Endothelial cell of umbilical vein (primary cell): Measurements from ENCODE around the gene EIF2B2. TPM values are rescaled to one million over a fixed set of nuclear protein-coding genes. Genes with fewer than 3 reads are reported as not detected.

Experiments used
- BruUV-seq: library from RNA; stranded (reverse); fragments of 400-500 nt; replicated peaks from 2 replicates; lab custom pipeline; 2021; lab: Mats Ljungman, UMichigan
- CTCF ChIA-PET: fragments of 300-600, 350-600 bp; sonication (Branson Sonifier 250); formaldehyde crosslinking; loops from one replicate; lab custom pipeline; 2021; ENCODE audit warnings: antibody characterized with exemption, inconsistent platforms; lab: Charles Lee
- POLR2A ChIA-PET: fragments of 300-600, 350-600 bp; sonication (Branson Sonifier 250); formaldehyde crosslinking; loops from one replicate; lab custom pipeline; 2021; ENCODE audit warnings: antibody characterized with exemption, inconsistent platforms; lab: Charles Lee
- DNase-seq: peaks from one replicate; pipeline ENCODE4 v3.0.0-alpha.2; 2011; ENCODE audit warnings: low read depth, low spot score
- FAIRE-seq: peaks from 2 replicates; lab custom pipeline; 2011; peaks lifted over from hg19 to GRCh38; lab: Jason Lieb, UNC
- H2AFZ ChIP-seq: 2 replicates; pipeline ENCODE4 v1.6.0; 2012; ENCODE audit warnings: low read depth, low read length, control low read depth, inconsistent platforms
- H3K27ac ChIP-seq: 2 replicates; pipeline ENCODE4 v1.5.1; 2011; ENCODE audit warnings: low read depth, mild to moderate bottlenecking, control low read depth, low read length, moderate library complexity; ENCODE audit not compliant: insufficient read depth
- H3K27me3 ChIP-seq, 2 experiments: 2 replicates each; pipeline versions ENCODE4 v1.6.0 to v1.6.1; 2011; ENCODE audit warnings: low read length in 2 of 2, mixed read lengths in 1 of 2; ENCODE audit not compliant: control insufficient read depth in 2 of 2, insufficient read depth in 2 of 2
- H3K36me3 ChIP-seq, 2 experiments: 2 replicates in 1 of 2; 3 replicates in 1 of 2; pipeline ENCODE4 v1.5.1; 2011; ENCODE audit warnings: low read length in 2 of 2, mild to moderate bottlenecking in 1 of 2, moderate library complexity in 1 of 2; ENCODE audit not compliant: control insufficient read depth in 2 of 2, insufficient read depth in 2 of 2; ENCODE audit errors: extremely low read depth in 1 of 2
- H3K4me1 ChIP-seq: 3 replicates; pipeline ENCODE4 v1.5.1; 2011; ENCODE audit warnings: mild to moderate bottlenecking, low read length; ENCODE audit not compliant: control insufficient read depth, insufficient read depth; ENCODE audit errors: extremely low read depth
- H3K4me2 ChIP-seq: 2 replicates; pipeline ENCODE4 v1.6.1; 2011; ENCODE audit warnings: low read length, control low read depth, mixed read lengths; ENCODE audit not compliant: insufficient read depth
- H3K4me3 ChIP-seq, 3 experiments: fragments of 200-600 bp in 1 of 3; sonication (generic), shearing (Covaris generic) in 1 of 3; replicated peaks in 1 of 3; 2 replicates each; pipeline ENCODE4 v1.5.1; 2011 to 2016; ENCODE audit warnings: control low read depth in 3 of 3, low read length in 3 of 3, mild to moderate bottlenecking in 2 of 3, inconsistent platforms in 1 of 3, low read depth in 1 of 3, moderate library complexity in 1 of 3; ENCODE audit not compliant: insufficient read depth in 1 of 3
- H3K79me2 ChIP-seq: 2 replicates; pipeline ENCODE4 v1.6.0; 2012; ENCODE audit warnings: low read length, inconsistent platforms; ENCODE audit not compliant: control insufficient read depth, insufficient read depth
- H3K9ac ChIP-seq: replicated peaks from 2 replicates; pipeline ENCODE3; 2011; ENCODE audit warnings: low read length, control low read depth; ENCODE audit not compliant: insufficient read depth; ENCODE audit errors: extremely low read depth
- H3K9me1 ChIP-seq: replicated peaks from 3 replicates; pipeline ENCODE4 v1.6.0; 2011; ENCODE audit warnings: mild to moderate bottlenecking, low read length; ENCODE audit not compliant: control insufficient read depth, insufficient read depth; ENCODE audit errors: extremely low read depth
- H3K9me3 ChIP-seq: replicated peaks from 2 replicates; pipeline ENCODE4 v1.5.1; 2012; ENCODE audit warnings: low read length, inconsistent platforms; ENCODE audit not compliant: control insufficient read depth, insufficient read depth
- H4K20me1 ChIP-seq: replicated peaks from 2 replicates; pipeline ENCODE3; 2011; ENCODE audit warnings: mild to moderate bottlenecking, low read length; ENCODE audit not compliant: control insufficient read depth, insufficient read depth; ENCODE audit errors: extremely low read depth
- FOS ChIP-seq: IDR thresholded peaks from 2 replicates; pipeline ENCODE4 v1.6.1; 2011; ENCODE audit warnings: mild to moderate bottlenecking, low read length, moderate library complexity, borderline replicate concordance; ENCODE audit not compliant: insufficient read depth
- GATA2 ChIP-seq: IDR thresholded peaks from 2 replicates; pipeline ENCODE4 v1.7.0; 2011; ENCODE audit warnings: low read depth, mild to moderate bottlenecking, moderate library complexity, mixed read lengths, low read length; ENCODE audit not compliant: insufficient read length, insufficient read depth
- dilution Hi-C: fragments of 300-500 bp; cut with MboI; formaldehyde crosslinking; loops from one replicate; pipeline ENCODE4 v1.15.0; 2019; ENCODE audit warnings: low sequenced_read_pairs; ENCODE audit not compliant: extremely low pct_ligation_motif_present
- intact Hi-C: fragments of 100-400 bp; cut with micrococcal nuclease; formaldehyde crosslinking; loops from one replicate; pipeline ENCODE4 v1.10.0; 2022
- polyA plus RNA-seq, 4 experiments: library from polyadenylated mRNA; depleted of rRNA in 3 of 4; stranded (reverse) in 3 of 4; unstranded in 1 of 4; fragments of >200 nt; gene quantifications; 2 replicates each; pipeline versions ENCODE4 v1.2.1 to v1.2.3, GENCODE V29; 2011 to 2012; ENCODE audit warnings: missing spikeins in 1 of 4
- small RNA-seq: library from RNA; depleted of rRNA; stranded (forward); fragments of <200 nt; gene quantifications from one replicate; pipeline ENCODE3, GENCODE V24; 2012; ENCODE audit warnings: low replicate concordance, low read depth; ENCODE audit not compliant: insufficient read depth, insufficient read length
- total RNA-seq: library from RNA; stranded (reverse); gene quantifications from 2 replicates; pipeline ENCODE4 v1.2.3, GENCODE V29; 2021

EIF2B2 gene
- total and polyA plus RNA-seq, 2 donors (not counting 3 experiments of a cell fraction or from before 2014, with no cell fraction given): 97.0 to 143 TPM

- intact Hi-C loops (no loop called here), dilution Hi-C loops (no loop called here)
- BruUV-seq: no TSS peak
- peak overlapping the region; percentile 67 for H3K27ac ChIP-seq
- H3K9me1 ChIP-seq: no peaks in the 10 kb centered on the region
- H3K27me3 ChIP-seq: no peaks in the 10 kb centered on the region
- CTCF ChIA-PET: no interaction called here
- H3K36me3 ChIP-seq: no peaks in the 10 kb centered on the region
- DNase-seq (no peak), FAIRE-seq (no peak)
- no peaks in the 10 kb centered on the region for H3K9me3 ChIP-seq
- peaks cover 27% of the 10 kb centered on the region for H3K4me1 ChIP-seq
- H2AFZ ChIP-seq: no peak overlapping the region
- peak overlapping the region; percentile 1 for H3K9ac ChIP-seq
- H3K79me2 ChIP-seq: peaks cover 38% of the 10 kb centered on the region
- POLR2A ChIA-PET: no interaction called here
- H4K20me1 ChIP-seq: no peaks in the 10 kb centered on the region
- no peak overlapping the region for H3K4me3 ChIP-seq
- TF ChIP-seq FOS: no peak
- TF ChIP-seq GATA2: no peak
- H3K4me2 ChIP-seq: peak overlapping the region; percentile 49
These were observed 57.7 kb downstream of the EIF2B2 start for GRCh38 chr14:75060420-75060819.

Small RNA genes within 50 kb of the gene (small RNA-seq; reads per million reads assigned to genes)
- not detected for gene RNU6-689P

Other genes starting within 250 kb of the EIF2B2 start
- gene YLPM1, start 239.6 kb upstream of the EIF2B2 start, total RNA-seq: 81.0 and 85.7 TPM in 2 replicates
- gene YLPM1, start 239.6 kb upstream of the EIF2B2 start, polyA plus RNA-seq: 11.4 and 14.9 TPM in 2 replicates
- gene PROX2, start 126.8 kb upstream of the EIF2B2 start, total RNA-seq: not detected in 2 replicates
- gene PROX2, start 126.8 kb upstream of the EIF2B2 start, polyA plus RNA-seq: 0.01 TPM in 1 of 2 replicates, not detected in the other
- gene DLST, start 121.0 kb upstream of the EIF2B2 start, total RNA-seq: 105 and 110 TPM in 2 replicates
- 91.0 and 98.4 TPM in 2 replicates for gene DLST, start 121.0 kb upstream of the EIF2B2 start, polyA plus RNA-seq
- gene RPS6KL1, start 79.7 kb upstream of the EIF2B2 start, total RNA-seq: 23.8 and 25.6 TPM in 2 replicates
- 10.2 TPM in 2 replicates for gene RPS6KL1, start 79.7 kb upstream of the EIF2B2 start, polyA plus RNA-seq
- 206 and 254 TPM in 2 replicates for gene PGF, start 47.3 kb upstream of the EIF2B2 start, total RNA-seq
- 89.0 and 102 TPM in 2 replicates for gene PGF, start 47.3 kb upstream of the EIF2B2 start, polyA plus RNA-seq
- gene MLH3, start 48.5 kb downstream of the EIF2B2 start, total RNA-seq: 14.6 and 16.5 TPM in 2 replicates
- gene MLH3, start 48.5 kb downstream of the EIF2B2 start, polyA plus RNA-seq: 4.6 and 4.8 TPM in 2 replicates
- 34.2 and 37.5 TPM in 2 replicates for gene ACYP1, start 61.1 kb downstream of the EIF2B2 start, total RNA-seq
- 17.4 and 30.2 TPM in 2 replicates for gene ACYP1, start 61.1 kb downstream of the EIF2B2 start, polyA plus RNA-seq
- 0.91 and 3.6 TPM in 2 replicates for gene ZC2HC1C, start 66.7 kb downstream of the EIF2B2 start, total RNA-seq
- 0.72 and 0.84 TPM in 2 replicates for gene ZC2HC1C, start 66.7 kb downstream of the EIF2B2 start, polyA plus RNA-seq
- 65.1 and 69.6 TPM in 2 replicates for gene NEK9, start 124.1 kb downstream of the EIF2B2 start, total RNA-seq
- 22.1 and 25.1 TPM in 2 replicates for gene NEK9, start 124.1 kb downstream of the EIF2B2 start, polyA plus RNA-seq
- 313 and 338 TPM in 2 replicates for gene TMED10, start 173.7 kb downstream of the EIF2B2 start, total RNA-seq
- 320 and 342 TPM in 2 replicates for gene TMED10, start 173.7 kb downstream of the EIF2B2 start, polyA plus RNA-seq